Activated CD4-positive, alpha-beta T cell treated with anti-CD3 and anti-CD28 coated beads for 1 hour (primary cell): ENCODE results near the gene CLEC4G.
"Not testable (repeated sequence)": the region's sequence is repeated elsewhere in the genome, so short reads cannot be mapped to it uniquely, and the experiment has no call there.

Source experiments
- DNase-seq: peaks from one replicate; pipeline ENCODE4 v3.0.0-alpha.2; 2020

Gene CLEC4G

DNA sequence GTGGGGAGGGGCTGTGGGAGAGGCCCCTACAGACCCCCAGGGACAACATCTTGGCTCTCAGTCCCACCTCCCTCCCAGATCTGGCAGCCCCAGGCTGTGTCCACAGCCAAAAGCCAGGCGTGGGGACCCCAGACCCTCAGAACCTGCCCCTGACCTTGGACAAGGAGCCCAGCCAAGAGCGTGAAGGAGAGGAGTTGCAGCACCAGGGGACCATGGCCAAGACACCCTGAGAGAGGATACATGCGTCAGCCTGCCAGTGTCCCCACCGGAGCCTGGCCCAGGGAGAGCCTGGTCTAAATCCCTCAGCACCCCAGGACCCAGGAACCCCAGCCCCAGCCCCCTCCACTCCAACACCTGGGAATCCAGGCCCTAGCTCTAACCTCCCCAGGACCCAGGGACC, 14.4 kb upstream of the CLEC4G start:
- DNase-seq, result not testable (repeated sequence)

GRCh38 chr19:7744871-7745650, 13.2 kb upstream of the CLEC4G start:
- no peak for DNase-seq

- DNase-seq, result no peak
Measured at GRCh38 chr19:7744199-7744786, 12.4 kb upstream of the CLEC4G start.

- DNase-seq, result no peak
Measured at GRCh38 chr19:7743425-7743841, 11.5 kb upstream of the CLEC4G start.

DNA sequence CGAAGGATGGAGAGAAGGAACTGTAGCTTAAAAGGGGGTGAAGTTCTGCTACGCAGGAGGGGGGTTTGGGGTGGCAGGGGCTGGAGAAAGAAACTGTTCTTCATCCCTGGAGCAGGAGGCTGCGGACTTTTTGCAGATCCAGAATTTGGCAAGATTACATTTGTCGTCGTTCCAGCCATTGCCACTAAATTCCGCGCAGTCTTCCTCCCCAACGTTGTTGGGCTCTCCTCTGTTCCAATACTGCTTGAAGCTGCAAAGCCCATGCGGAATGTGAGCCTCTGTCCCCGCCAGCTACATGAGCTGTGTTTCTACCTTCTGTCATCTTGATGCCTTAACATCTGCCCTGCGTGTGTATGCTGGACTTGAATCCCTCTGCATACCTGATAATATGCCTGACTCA, 11.1 kb upstream of the CLEC4G start:
- no peak for DNase-seq

GRCh38 chr19:7742575-7742974, 10.7 kb upstream of the CLEC4G start:
- no peak for DNase-seq

GRCh38 chr19:7740682-7741054, 8.8 kb upstream of the CLEC4G start:
- no peak for DNase-seq

- DNase-seq, result no peak
Measured at GRCh38 chr19:7739801-7740681, 8.1 kb upstream of the CLEC4G start.

DNA sequence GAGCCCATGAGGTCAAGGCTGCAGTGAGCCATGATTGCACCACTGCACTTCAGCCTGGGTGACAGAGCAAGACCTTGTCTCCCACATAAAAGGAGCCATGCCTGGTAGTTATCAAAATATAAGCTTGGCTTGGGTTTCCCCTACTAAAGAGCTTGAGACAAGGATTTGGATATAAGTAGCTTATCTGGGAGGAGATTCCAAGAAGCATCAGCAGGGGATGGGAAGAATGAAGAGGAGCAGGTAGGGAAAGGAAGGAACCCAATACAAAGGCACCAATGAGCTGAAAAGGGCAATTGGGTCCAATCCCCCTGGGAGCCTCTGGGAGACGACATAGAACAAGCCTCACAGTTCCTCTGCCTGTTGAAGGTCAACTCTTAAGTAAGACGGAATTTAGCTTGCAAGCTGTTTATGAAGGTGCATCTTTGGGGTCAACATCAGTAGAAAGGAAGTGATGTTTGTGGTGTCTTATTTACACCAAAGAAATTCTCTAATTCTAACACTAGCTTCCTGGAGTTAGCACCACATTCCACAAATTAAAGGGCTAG, 7.4 kb upstream of the CLEC4G start:
- no peak for DNase-seq

GRCh38 chr19:7738023-7738422, 6.1 kb upstream of the CLEC4G start:
- DNase-seq, result no peak

DNA sequence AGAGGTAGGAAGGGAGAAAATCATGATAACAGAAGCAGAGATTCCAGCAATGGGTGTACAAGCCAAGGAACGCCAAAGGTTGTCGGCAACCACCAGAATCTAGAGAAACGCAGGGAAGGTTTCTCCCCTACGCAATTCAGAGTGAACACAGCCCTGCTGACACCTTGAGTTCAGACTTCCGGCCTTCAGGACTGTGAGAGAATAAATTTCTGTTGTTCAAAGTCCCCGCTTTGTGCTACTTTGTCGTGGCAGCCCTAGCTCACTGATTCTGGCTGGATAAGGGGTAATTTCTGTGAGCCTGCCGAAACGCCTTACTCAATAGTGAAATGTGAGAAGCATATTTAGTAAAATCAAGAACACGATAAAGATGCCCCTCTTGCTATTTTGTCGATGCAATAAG, 5.3 kb upstream of the CLEC4G start:
- DNase-seq, result no peak

- DNase-seq, result no peak
Measured at GRCh38 chr19:7736148-7736547, 4.2 kb upstream of the CLEC4G start.

GRCh38 chr19:7734220-7735203, 2.6 kb upstream of the CLEC4G start:
- DNase-seq, result no peak

DNA sequence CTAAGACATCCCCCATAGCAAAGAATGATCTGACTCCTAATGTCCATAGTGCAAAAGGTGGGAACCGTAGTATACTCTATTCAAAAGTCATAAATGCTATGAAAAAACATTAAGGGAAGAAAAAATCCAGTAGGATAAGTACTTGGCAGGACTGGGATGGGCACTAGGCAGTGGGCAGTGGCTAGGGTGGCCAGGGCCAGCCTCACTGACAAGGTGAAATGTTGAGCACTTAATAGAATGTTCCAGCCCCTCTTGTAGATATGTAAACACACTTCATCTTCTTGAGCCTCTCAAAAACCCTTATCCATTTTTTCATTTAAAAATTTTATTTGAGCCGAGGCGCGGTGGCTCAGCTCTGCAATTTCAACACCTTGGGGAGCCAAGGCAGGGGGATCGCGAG, 1.5 kb upstream of the CLEC4G start:
- no peak for DNase-seq

- DNase-seq, result no peak
Measured at GRCh38 chr19:7731615-7732014, 295 bp downstream of the CLEC4G start.

DNA sequence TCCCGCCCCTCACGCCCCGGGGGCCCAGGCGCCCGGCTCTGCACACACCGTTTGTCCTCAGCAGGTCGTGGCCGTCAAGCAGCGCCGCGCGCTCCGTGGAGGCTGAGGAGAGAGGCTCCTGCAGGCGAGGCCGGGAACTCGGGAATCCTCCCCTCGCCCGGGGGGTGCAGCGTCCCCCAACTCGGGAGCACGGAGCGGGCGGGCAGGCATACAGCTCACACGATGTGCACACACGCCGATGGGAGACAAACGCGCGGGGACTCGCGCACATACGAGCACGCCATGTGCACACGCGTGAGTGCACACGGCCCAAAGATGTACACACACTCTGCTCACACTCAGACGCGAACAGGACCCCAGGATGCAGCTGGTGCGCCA, 703 bp downstream of the CLEC4G start:
- DNase-seq, result no peak

- no peak for DNase-seq
Measured at GRCh38 chr19:7730286-7731217, 1.4 kb downstream of the CLEC4G start.

DNA sequence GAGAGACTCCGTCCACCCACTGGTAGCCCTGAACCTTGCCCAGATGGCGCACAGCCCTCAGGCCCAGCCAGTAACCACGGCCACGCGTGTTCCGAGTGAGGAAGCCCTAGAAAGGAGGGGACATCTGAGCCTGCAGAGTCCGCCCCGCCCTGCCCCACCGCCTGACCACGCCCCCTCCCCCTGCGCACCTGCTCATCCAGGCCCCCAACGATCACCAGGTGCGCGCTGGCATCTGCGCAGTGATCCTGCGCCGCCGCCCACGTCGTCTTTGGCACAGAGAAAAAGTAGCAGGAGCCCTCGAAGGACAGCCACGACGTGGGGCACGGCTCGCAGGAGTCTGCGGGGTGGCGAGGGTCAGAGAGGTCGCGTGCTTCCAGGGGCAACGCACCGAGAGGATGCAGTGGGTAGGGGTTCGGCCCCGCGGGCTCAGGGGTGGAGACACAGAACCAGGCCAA, 2.1 kb downstream of the CLEC4G start:
- DNase-seq, result no peak

- no peak for DNase-seq
Measured at GRCh38 chr19:7729211-7729610, 2.7 kb downstream of the CLEC4G start.

GRCh38 chr19:7725791-7726190, 6.1 kb downstream of the CLEC4G start:
- no peak for DNase-seq

GRCh38 chr19:7722231-7722651, 9.7 kb downstream of the CLEC4G start:
- no peak for DNase-seq
